IMR-90 (cell line): ENCODE results near the gene HRH1. TPM values are rescaled to one million over a fixed set of nuclear protein-coding genes. Genes with fewer than 3 reads are reported as not detected.
"Not testable (repeated sequence)": the region's sequence is repeated elsewhere in the genome, so short reads cannot be mapped to it uniquely, and the experiment has no call there.

Source experiments
- ATAC-seq: fragments of 200-7000 bp; cut with Tn5 transposase; 2 replicates; pipeline ENCODE4 v1.9.1; 2020; ENCODE audit warnings: low read depth, mild to moderate bottlenecking, moderate library complexity
- BruUV-seq: library from RNA; stranded (reverse); fragments of 400-500 nt; replicated peaks from 2 replicates; lab custom pipeline; 2021; lab: Mats Ljungman, UMichigan
- CTCF ChIA-PET: fragments of 300-600 bp; formaldehyde crosslinking; extraction: SDS; loops from one replicate; lab custom pipeline; 2021; ENCODE audit warnings: antibody characterized with exemption; lab: Yijun Ruan, JAX
- POLR2A ChIA-PET: fragments of 300-600 bp; sonication (Branson Sonifier 250); formaldehyde crosslinking; loops from one replicate; lab custom pipeline; 2022; ENCODE audit warnings: antibody characterized with exemption; ENCODE audit not compliant: unreplicated experiment; lab: Charles Lee
- DNase-seq: peaks from one replicate; pipeline ENCODE4 v3.0.0; 2013
- H2AFZ ChIP-seq: replicated peaks from 2 replicates; pipeline ENCODE3; 2013; ENCODE audit warnings: low read length, mild to moderate bottlenecking; ENCODE audit not compliant: poor library complexity
- H2AK5ac ChIP-seq: 2 replicates; pipeline ENCODE4 v1.6.1; 2013; ENCODE audit warnings: low read depth, low read length, inconsistent platforms
- H2AK9ac ChIP-seq: replicated peaks from 2 replicates; pipeline ENCODE3; 2013; ENCODE audit warnings: mild to moderate bottlenecking, low read depth, low read length, moderate library complexity; ENCODE audit not compliant: poor library complexity
- H2BK120ac ChIP-seq: 2 replicates; pipeline ENCODE4 v1.6.1; 2013; ENCODE audit warnings: low read depth, low read length, inconsistent platforms
- H2BK15ac ChIP-seq: 3 replicates; pipeline ENCODE4 v1.6.1; 2013; ENCODE audit warnings: low read depth, low read length, inconsistent platforms
- H2BK20ac ChIP-seq: 2 replicates; pipeline ENCODE4 v1.6.1; 2013; ENCODE audit warnings: low read depth, mild to moderate bottlenecking, inconsistent platforms, low read length, moderate library complexity
- H2BK5ac ChIP-seq: 2 replicates; pipeline ENCODE4 v1.6.1; 2013; ENCODE audit warnings: mild to moderate bottlenecking, low read depth, low read length, inconsistent platforms; ENCODE audit not compliant: poor library complexity, severe bottlenecking
- H3K14ac ChIP-seq: replicated peaks from 2 replicates; pipeline ENCODE4 v1.6.1; 2013; ENCODE audit warnings: low read depth, low read length, inconsistent platforms
- H3K18ac ChIP-seq: 2 replicates; pipeline ENCODE4 v1.6.1; 2013; ENCODE audit warnings: low read depth, low read length, control low read depth
- H3K23ac ChIP-seq: 2 replicates; pipeline ENCODE4 v1.6.1; 2013; ENCODE audit warnings: low read depth, low read length, inconsistent platforms
- H3K27ac ChIP-seq: 2 replicates; pipeline ENCODE4 v1.5.1; 2013; ENCODE audit warnings: mild to moderate bottlenecking, control low read depth, low read length; ENCODE audit not compliant: insufficient read depth
- H3K27me3 ChIP-seq: 2 replicates; pipeline ENCODE4 v1.6.1; 2013; ENCODE audit warnings: low read length; ENCODE audit not compliant: control insufficient read depth, insufficient read depth
- H3K36me3 ChIP-seq: 2 replicates; pipeline ENCODE4 v1.6.1; 2013; ENCODE audit warnings: low read length, mixed read lengths; ENCODE audit not compliant: control insufficient read depth, insufficient read depth
- H3K4ac ChIP-seq: 2 replicates; pipeline ENCODE4 v1.6.1; 2013; ENCODE audit warnings: low read depth, low read length, inconsistent platforms
- H3K4me1 ChIP-seq: 2 replicates; pipeline ENCODE4 v1.6.1; 2013; ENCODE audit warnings: low read length, mixed read lengths; ENCODE audit not compliant: control insufficient read depth, insufficient read depth
- H3K4me2 ChIP-seq: 2 replicates; pipeline ENCODE4 v1.6.1; 2013; ENCODE audit warnings: low read depth, mild to moderate bottlenecking, control low read depth, low read length, moderate library complexity
- H3K4me3 ChIP-seq: 2 replicates; pipeline ENCODE4 v1.5.1; 2013; ENCODE audit warnings: low read depth, mild to moderate bottlenecking, control low read depth, low read length, moderate library complexity; ENCODE audit not compliant: insufficient read depth
- H3K56ac ChIP-seq: 2 replicates; pipeline ENCODE4 v1.6.1; 2013; ENCODE audit warnings: low read length, inconsistent platforms; ENCODE audit not compliant: insufficient read depth; ENCODE audit errors: extremely low read depth
- H3K79me1 ChIP-seq, 2 experiments: 2 replicates each; pipeline ENCODE4 v1.6.1; 2013; ENCODE audit warnings: low read length in 2 of 2, inconsistent platforms in 1 of 2, low read depth in 1 of 2
- H3K9ac ChIP-seq: 2 replicates; pipeline ENCODE4 v1.6.1; 2013; ENCODE audit warnings: low read depth, low read length, control low read depth
- H3K9me1 ChIP-seq: 2 replicates; pipeline ENCODE4 v1.6.1; 2013; ENCODE audit warnings: low read length, inconsistent platforms; ENCODE audit not compliant: insufficient read depth
- H3K9me3 ChIP-seq: 2 replicates; pipeline ENCODE4 v1.6.1; 2013; ENCODE audit warnings: low read length; ENCODE audit not compliant: control insufficient read depth, insufficient read depth
- H4K20me1 ChIP-seq: 2 replicates; pipeline ENCODE4 v1.6.1; 2013; ENCODE audit warnings: low read length, inconsistent platforms; ENCODE audit not compliant: insufficient read depth
- H4K5ac ChIP-seq: 2 replicates; pipeline ENCODE4 v1.6.1; 2013; ENCODE audit warnings: mild to moderate bottlenecking, low read depth, low read length, control low read depth
- H4K8ac ChIP-seq, 2 experiments: 2 replicates each; pipeline ENCODE4 v1.6.1; 2013; ENCODE audit warnings: low read depth in 2 of 2, low read length in 2 of 2, control low read depth in 1 of 2, inconsistent platforms in 1 of 2
- H4K91ac ChIP-seq: 2 replicates; pipeline ENCODE4 v1.6.1; 2013; ENCODE audit warnings: low read depth, low read length, inconsistent platforms; ENCODE audit not compliant: insufficient read depth
- WGBS, 2 experiments: methylation state at CpG; one replicate each; pipeline versions ENCODE4 v1.1.5 to v1.1.7; 2013; ENCODE audit warnings: missing lambda C conversion rate in 2 of 2; ENCODE audit not compliant: insufficient read length in 1 of 2; ENCODE audit errors: extremely low coverage in 2 of 2; 5-methylcytosine and 5-hydroxymethylcytosine counted together
- dilution Hi-C: fragments of 300-500 bp; cut with HindIII; formaldehyde crosslinking; loops from one replicate; pipeline ENCODE4 v1.14.3; 2018; ENCODE audit warnings: low sequenced_read_pairs; ENCODE audit not compliant: unreplicated experiment
- in situ Hi-C: fragments of 300-500 bp; cut with MboI; formaldehyde crosslinking; loops from 3 replicates; pipeline ENCODE4 v1.14.3; 2019; ENCODE audit warnings: low sequenced_read_pairs, inconsistent platforms, mixed read lengths
- intact Hi-C: fragments of 100-400 bp; cut with micrococcal nuclease; formaldehyde crosslinking; loops from 2 replicates; pipeline ENCODE4 v1.10.0; 2022
- polyA plus RNA-seq, 3 experiments: library from polyadenylated mRNA; depleted of rRNA; stranded (reverse); fragments of >200 nt; gene quantifications; 2 replicates each; pipeline ENCODE4 v1.2.3, GENCODE V29; 2012; ENCODE audit warnings: low replicate concordance in 1 of 3
- total RNA-seq: library from RNA; depleted of rRNA; stranded (reverse); fragments of >200 nt; gene quantifications from 2 replicates; pipeline ENCODE4 v1.2.3, GENCODE V29; 2012

HRH1 gene
- total and polyA plus RNA-seq, 2 of the 4 experiments (the other 2 are of a cell fraction) = 7.6 to 16.1 TPM

- ATAC-seq, H3K4me3 ChIP-seq, H3K9me3 ChIP-seq, H3K18ac ChIP-seq, in situ Hi-C loops, H2AK5ac ChIP-seq, H3K56ac ChIP-seq, POLR2A ChIA-PET, H3K9me1 ChIP-seq, H2BK5ac ChIP-seq, H3K23ac ChIP-seq, H3K4me2 ChIP-seq, H3K4ac ChIP-seq, H3K14ac ChIP-seq, H3K36me3 ChIP-seq, H2AK9ac ChIP-seq, H3K27me3 ChIP-seq, H2AFZ ChIP-seq, H2BK15ac ChIP-seq, H4K91ac ChIP-seq, DNase-seq, H4K20me1 ChIP-seq, CTCF ChIA-PET, H2BK120ac ChIP-seq, H3K79me1 ChIP-seq, dilution Hi-C loops, H3K27ac ChIP-seq, H2BK20ac ChIP-seq, H3K9ac ChIP-seq, H4K5ac ChIP-seq, BruUV-seq, H4K8ac ChIP-seq, H3K4me1 ChIP-seq: not testable (repeated sequence)
- intact Hi-C loops = loop anchor here (10.0 kb wide), 1 partner anchor 187 kb away; no protein-coding TSS in a partner anchor
- no CpG with 5 or more reads among the region's 7 CpGs for WGBS, 2 experiments
Measured at GRCh38 chr3:11131886-11132285, 22.4 kb upstream of the HRH1 start.
